Right lobe of liver (tissue), 6 donors: Measurements from ENCODE around the gene SLC1A3. TPM values are rescaled to one million over a fixed set of nuclear protein-coding genes. Genes with fewer than 3 reads are reported as not detected.

Source experiments
- ATAC-seq, 4 donors: fragments of 200-7000 bp; cut with Tn5 transposase; one replicate each; pipeline ENCODE4 v1.9.1; 2020; ENCODE audit warnings: mild to moderate bottlenecking in 4 of 4, moderate library complexity in 4 of 4
- DNase-seq, 3 donors: peaks; one replicate each; pipeline ENCODE4 v3.0.0-alpha.2; 2020
- H3K27ac ChIP-seq, 3 donors: fragments of 200-600 bp; one replicate each; pipeline ENCODE4 v1.8.0; 2022
- H3K27me3 ChIP-seq, 2 donors: fragments of 200-600 bp; one replicate each; pipeline ENCODE4 v1.8.0; 2022
- H3K36me3 ChIP-seq, 4 donors: fragments of 200-600 bp; sonication (generic) in 1 of 4; one replicate each; pipeline versions ENCODE4 v1.5.1 to v1.8.0; 2017 to 2022; ENCODE audit warnings: control low read depth in 1 of 4
- H3K4me1 ChIP-seq, 4 donors: fragments of 200-600 bp; sonication (generic) in 1 of 4; one replicate each; pipeline versions ENCODE4 v1.5.1 to v1.8.0; 2017 to 2022; ENCODE audit warnings: control low read depth in 1 of 4
- H3K4me3 ChIP-seq, 3 donors: fragments of 200-600 bp; one replicate each; pipeline ENCODE4 v1.8.0; 2022
- H3K9me3 ChIP-seq, 4 donors: fragments of 200-600 bp; sonication (generic) in 1 of 4; one replicate each; pipeline versions ENCODE4 v1.5.1 to v1.8.0; 2017 to 2022; ENCODE audit warnings: control low read depth in 1 of 4
- POLR2A ChIP-seq: fragments of 450-650 bp; IDR thresholded peaks from one replicate; pipeline ENCODE4 v1.6.1; 2017; ENCODE audit warnings: antibody characterized with exemption, mild to moderate bottlenecking
- WGBS: methylation state at CpG from one replicate; pipeline ENCODE4 v1.1.6; 2018; ENCODE audit warnings: low coverage, low lambda C conversion rate; ENCODE audit not compliant: insufficient coverage; ENCODE audit errors: missing lambda C conversion rate; 5-methylcytosine and 5-hydroxymethylcytosine counted together
- intact Hi-C, 2 donors: fragments of 100-400 bp; cut with DNase I; formaldehyde crosslinking; loops; one replicate each; pipeline versions ENCODE4 v1.11.2 to v1.14.1; 2022
- total RNA-seq, 6 experiments: library from RNA; depleted of rRNA in 2 of 6; stranded (reverse); fragments of >200 nt in 2 of 6; fragmentation: NEBNext Ultra II Directional in 3 of 6; extraction: Animal tissue kit (Norgen Biotek cat#: 25700) in 3 of 6; gene quantifications; one replicate each; pipeline versions ENCODE4 v1.1.0 to v1.2.4, GENCODE V29; 2016 to 2023
- TF ChIP-seq, protein P1 (sequence below), 4 donors: fragments of 200-600 bp in 3 of 4; fragments of 450-650 bp in 1 of 4; IDR thresholded peaks; one replicate each; pipeline versions ENCODE4 v1.5.1 to v1.8.0; 2016 to 2022; ENCODE audit warnings: antibody characterized with exemption in 4 of 4, mild to moderate bottlenecking in 2 of 4
- donor health status: DM: no; HTN: yes; CAD: no.
- donor health status: DM: no; HTN: no; CAD: no.
- donor health status: DM: no; HTN: no; CAD: no.
- donor health status: DM: no; HTN: yes; CAD: no.
- donor health status: DM: no; HTN: yes; CAD: no.

The SLC1A3 gene
- total RNA-seq, 6 experiments from 2014 or later: 4.7 to 15.1 (median 6.1) TPM

GRCh38 chr5:36623832-36624231 is 17.4 kb downstream of the SLC1A3 start:
- no peak for TF ChIP-seq POLR2A
- TF ChIP-seq, protein P1, sequence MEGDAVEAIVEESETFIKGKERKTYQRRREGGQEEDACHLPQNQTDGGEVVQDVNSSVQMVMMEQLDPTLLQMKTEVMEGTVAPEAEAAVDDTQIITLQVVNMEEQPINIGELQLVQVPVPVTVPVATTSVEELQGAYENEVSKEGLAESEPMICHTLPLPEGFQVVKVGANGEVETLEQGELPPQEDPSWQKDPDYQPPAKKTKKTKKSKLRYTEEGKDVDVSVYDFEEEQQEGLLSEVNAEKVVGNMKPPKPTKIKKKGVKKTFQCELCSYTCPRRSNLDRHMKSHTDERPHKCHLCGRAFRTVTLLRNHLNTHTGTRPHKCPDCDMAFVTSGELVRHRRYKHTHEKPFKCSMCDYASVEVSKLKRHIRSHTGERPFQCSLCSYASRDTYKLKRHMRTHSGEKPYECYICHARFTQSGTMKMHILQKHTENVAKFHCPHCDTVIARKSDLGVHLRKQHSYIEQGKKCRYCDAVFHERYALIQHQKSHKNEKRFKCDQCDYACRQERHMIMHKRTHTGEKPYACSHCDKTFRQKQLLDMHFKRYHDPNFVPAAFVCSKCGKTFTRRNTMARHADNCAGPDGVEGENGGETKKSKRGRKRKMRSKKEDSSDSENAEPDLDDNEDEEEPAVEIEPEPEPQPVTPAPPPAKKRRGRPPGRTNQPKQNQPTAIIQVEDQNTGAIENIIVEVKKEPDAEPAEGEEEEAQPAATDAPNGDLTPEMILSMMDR (IDR thresholded peaks at IDR 0.05): no peak
- Histone ChIP-seq H3K4me3 (no peak overlapping the region), H3K4me1 (no peaks in the 10 kb centered on the region), H3K27me3 (no peaks in the 10 kb centered on the region), H3K27ac (no peak overlapping the region), H3K9me3 (no peaks in the 10 kb centered on the region), H3K36me3 (no peaks in the 10 kb centered on the region)
- WGBS: 40% methylated on average over 9 of the region's 9 CpGs
- intact Hi-C loops: no loop called here
- DNase-seq: no peak
- no peak for ATAC-seq

DNA sequence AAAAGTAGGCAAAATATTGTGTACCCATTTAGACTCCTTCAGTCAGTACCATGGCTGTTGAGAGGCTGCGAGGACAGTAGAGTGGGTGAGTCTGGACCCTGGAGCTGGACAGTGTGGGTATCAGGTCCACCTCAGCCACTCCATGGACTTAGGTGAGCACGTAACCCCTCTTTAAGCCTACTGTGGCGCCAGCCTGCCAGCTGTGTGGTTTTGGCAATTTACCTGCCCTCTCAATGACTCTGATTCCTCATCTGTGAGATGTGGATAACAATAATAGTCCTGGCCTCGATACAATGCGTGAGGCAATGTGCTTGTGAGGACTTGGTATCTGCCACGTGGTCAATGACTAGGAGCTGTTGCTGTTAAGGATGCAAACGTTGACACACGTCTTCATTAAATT is 17.9 kb downstream of the SLC1A3 start:
- intact Hi-C loops: no loop called here
- no peaks in the 10 kb centered on the region for H3K27me3 ChIP-seq
- no peak for TF ChIP-seq POLR2A
- TF ChIP-seq, protein P1 (IDR thresholded peaks at IDR 0.05): no peak
- no peak for DNase-seq
- no peak for ATAC-seq
- no peak overlapping the region for H3K4me3 ChIP-seq
- H3K4me1 ChIP-seq: no peaks in the 10 kb centered on the region
- H3K9me3 ChIP-seq: no peaks in the 10 kb centered on the region
- 75% methylated on average over 8 of the region's 8 CpGs for WGBS
- H3K27ac ChIP-seq: no peak overlapping the region
- H3K36me3 ChIP-seq: no peaks in the 10 kb centered on the region

- H3K27me3 ChIP-seq: no peaks in the 10 kb centered on the region
- H3K36me3 ChIP-seq: no peaks in the 10 kb centered on the region
- no peak for TF ChIP-seq POLR2A
- ATAC-seq (no peak), DNase-seq (no peak)
- intact Hi-C loops: no loop called here
- H3K9me3 ChIP-seq: no peaks in the 10 kb centered on the region
- no peak overlapping the region for H3K27ac ChIP-seq
- WGBS: 51% methylated on average over 2 of the region's 2 CpGs
- no peak overlapping the region for H3K4me3 ChIP-seq
- no peaks in the 10 kb centered on the region for H3K4me1 ChIP-seq
These were observed 22.3 kb downstream of the SLC1A3 start for GRCh38 chr5:36628695-36629094.

- intact Hi-C loops: no loop called here
- Histone ChIP-seq H3K36me3 (no peaks in the 10 kb centered on the region), H3K4me1 (no peaks in the 10 kb centered on the region), H3K27ac (no peak overlapping the region), H3K9me3 (no peaks in the 10 kb centered on the region), H3K27me3 (no peaks in the 10 kb centered on the region), H3K4me3 (no peak overlapping the region)
- DNase-seq: no peak
- 70% methylated on average over 8 of the region's 8 CpGs for WGBS
- ATAC-seq: no peak
- TF ChIP-seq, protein P1 (IDR thresholded peaks at IDR 0.05): no peak
- TF ChIP-seq POLR2A: no peak
These were observed 23.3 kb downstream of the SLC1A3 start for GRCh38 chr5:36629729-36630128.

- H3K36me3 ChIP-seq: no peaks in the 10 kb centered on the region
- H3K4me1 ChIP-seq: no peaks in the 10 kb centered on the region
- no peak for ATAC-seq
- H3K4me3 ChIP-seq: no peak overlapping the region
- 29% methylated on average over 1 of the region's 1 CpG for WGBS
- TF ChIP-seq POLR2A: no peak
- TF ChIP-seq, protein P1 (IDR thresholded peaks at IDR 0.05): no peak
- no peak for DNase-seq
- H3K27me3 ChIP-seq: no peaks in the 10 kb centered on the region
- intact Hi-C loops: no loop called here
- no peak overlapping the region for H3K27ac ChIP-seq
- no peaks in the 10 kb centered on the region for H3K9me3 ChIP-seq
These were observed 24.1 kb downstream of the SLC1A3 start for GRCh38 chr5:36630201-36631145.
